HG02938 (cell line): ENCODE measurements around the gene TMEM45A.
"Not testable (repeated sequence)": the region's sequence is repeated elsewhere in the genome, so short reads cannot be mapped to it uniquely, and the experiment has no call there.

Experiments used
- ATAC-seq: cut with Tn5 transposase; IDR thresholded peaks from one replicate; pipeline ENCODE4 v1.9.1; 2021; ENCODE audit warnings: mild to moderate bottlenecking, moderate library complexity; ENCODE audit not compliant: unreplicated experiment

TMEM45A gene

DNA sequence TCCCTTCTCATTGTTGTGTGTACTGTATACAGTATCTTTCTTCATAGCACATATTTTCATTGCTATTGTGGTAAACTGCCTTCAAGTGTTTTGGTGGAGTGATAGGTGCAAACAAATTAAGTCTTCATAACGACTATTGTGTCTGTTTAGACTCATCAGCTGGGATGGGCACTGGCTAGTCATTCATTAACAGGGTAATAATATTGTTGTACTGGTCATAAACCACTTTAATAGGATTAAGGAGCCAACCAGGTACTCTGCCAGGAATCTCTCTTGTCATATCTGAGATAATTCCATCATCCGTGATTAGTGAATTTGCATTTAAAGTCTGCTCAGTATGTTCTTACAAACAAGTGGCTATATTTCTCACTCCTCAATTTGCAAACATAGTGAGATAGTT, 10.2 kb upstream of the TMEM45A start:
- ATAC-seq, result no peak

GRCh38 chr3:100483529-100483928, 8.9 kb upstream of the TMEM45A start:
- no peak for ATAC-seq

DNA sequence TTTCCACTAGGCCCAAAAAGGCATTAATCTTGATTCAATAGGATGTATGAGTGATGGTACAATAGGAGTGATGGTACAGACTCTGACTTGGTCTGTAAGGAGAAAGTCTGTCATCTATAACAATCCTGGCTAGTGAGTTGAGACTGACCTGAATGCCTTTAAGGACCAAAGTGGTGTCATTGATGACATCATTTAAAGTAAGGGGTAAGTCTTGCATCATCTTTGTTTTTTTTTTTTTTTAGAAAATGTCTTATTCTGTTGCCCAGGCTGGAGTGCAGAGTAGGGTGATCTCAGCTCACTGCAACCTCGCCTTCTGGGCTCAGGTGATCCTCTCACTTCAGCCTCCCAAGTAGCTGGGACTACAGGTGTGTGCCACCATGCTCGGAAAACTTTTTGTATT, 5.6 kb upstream of the TMEM45A start:
- no peak for ATAC-seq

DNA sequence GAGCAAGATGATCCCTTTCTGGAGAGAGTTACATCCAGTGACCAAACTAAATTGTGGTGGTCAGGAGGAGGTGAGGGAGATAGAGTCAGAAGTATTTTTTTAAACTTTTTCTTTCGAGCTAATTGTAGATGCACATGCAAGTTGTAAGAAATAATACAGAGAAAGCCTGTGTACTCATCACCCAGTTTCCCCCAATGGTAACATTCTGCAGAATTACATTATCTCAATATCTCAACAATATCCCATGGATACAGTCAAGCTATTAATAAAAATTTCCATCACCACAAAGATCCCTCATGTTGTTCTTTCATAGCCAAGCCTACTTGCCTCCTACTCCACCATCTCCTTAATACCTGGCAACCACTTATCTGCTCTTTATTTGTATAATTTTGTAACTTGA, 3.3 kb upstream of the TMEM45A start:
- ATAC-seq, result no peak

GRCh38 chr3:100496711-100497261, 4.4 kb downstream of the TMEM45A start:
- peak; percentile 34 for ATAC-seq

- ATAC-seq, result no peak
These were observed 7.2 kb downstream of the TMEM45A start for GRCh38 chr3:100499651-100500050.

DNA sequence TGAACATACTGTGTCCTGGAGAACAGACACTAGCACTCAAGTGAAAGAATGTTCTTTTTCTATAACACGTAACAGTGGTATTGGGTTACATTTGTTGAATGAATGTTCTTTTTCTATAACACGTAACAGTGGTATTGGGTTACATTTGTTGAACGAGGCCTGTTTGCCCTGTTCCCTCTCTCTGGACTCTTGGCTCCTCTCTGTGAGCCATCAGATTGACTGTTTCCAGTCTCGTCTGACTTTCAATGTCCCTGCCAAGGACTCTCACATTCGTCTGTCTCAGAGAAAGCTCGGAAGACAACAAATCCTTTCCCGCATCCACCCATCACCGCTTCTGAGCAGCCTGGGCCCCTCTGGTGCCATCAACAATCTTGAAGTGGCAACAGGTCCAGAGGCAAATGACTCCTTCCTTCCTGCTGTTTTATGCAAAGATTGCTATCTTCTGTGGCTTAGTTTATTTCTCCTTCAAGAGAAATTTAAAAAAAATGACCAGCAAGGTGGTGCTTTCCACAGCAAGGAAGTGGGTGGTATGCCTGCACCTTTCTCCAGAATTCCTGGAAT, 8.0 kb downstream of the TMEM45A start:
- ATAC-seq, result no peak

DNA sequence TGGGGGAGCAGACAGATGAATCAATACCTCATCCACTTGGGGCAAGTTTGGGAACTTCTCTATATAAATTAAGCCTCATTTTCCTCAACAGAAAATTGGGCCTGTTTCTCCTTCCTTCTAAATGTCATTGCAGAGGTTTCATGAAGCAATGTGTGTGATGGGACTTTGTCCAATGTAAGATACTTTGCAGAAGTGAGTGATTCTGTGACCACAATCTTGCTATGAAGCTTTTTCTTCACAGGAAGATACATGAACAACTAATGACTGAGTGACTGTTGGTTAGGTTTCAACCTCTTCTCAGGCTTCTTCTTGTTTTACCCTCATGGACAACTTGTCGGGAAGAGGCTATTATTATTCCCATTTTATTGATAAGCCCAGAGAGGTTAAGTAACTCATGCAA, 11.0 kb downstream of the TMEM45A start:
- ATAC-seq, result no peak

DNA sequence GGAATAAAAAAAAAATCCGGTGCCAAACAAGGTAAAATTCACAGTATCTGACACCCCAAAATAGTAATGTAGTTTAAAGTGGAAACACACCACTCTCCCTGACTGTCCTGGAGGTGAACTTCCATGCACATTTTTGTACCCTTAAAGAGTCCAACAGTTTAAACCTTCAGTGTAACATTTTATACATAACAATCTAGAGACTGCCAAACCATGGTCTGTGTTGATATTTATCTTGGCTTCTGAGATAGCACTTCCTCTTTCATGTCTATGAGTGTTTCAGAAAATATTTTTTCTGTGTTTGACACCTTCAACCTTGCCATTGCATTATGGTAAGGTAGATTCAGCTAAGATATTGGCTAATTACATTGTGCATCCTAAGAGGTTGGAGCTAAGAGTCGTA, 13.9 kb downstream of the TMEM45A start:
- ATAC-seq, result no peak

DNA sequence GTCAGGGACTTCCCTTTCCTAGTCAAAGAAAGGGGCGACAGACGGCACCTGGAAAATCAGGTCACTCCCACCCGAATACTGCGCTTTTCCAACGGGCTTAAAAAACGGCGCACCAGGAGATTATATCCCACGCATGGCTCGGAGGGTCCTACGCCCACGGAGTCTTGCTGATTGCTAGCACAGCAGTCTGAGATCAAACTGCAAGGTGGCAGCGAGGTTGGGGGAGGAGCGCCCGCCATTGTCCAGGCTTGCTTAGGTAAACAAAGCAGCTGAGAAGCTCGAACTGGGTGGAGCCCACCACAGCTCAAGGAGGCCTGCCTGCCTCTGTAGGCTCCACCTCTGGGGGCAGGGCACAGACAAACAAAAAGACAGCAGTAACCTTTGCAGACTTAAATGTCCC, 17.4 kb downstream of the TMEM45A start:
- not testable (repeated sequence) for ATAC-seq

- ATAC-seq, result no peak
These were observed 23.8 kb downstream of the TMEM45A start for GRCh38 chr3:100516232-100516631.

GRCh38 chr3:100516838-100517237, 24.4 kb downstream of the TMEM45A start:
- no peak for ATAC-seq

GRCh38 chr3:100517276-100517675, 24.9 kb downstream of the TMEM45A start:
- no peak for ATAC-seq

- ATAC-seq, result no peak
These were observed 25.8 kb downstream of the TMEM45A start for GRCh38 chr3:100518244-100518643.

GRCh38 chr3:100518983-100519382, 26.6 kb downstream of the TMEM45A start:
- no peak for ATAC-seq

GRCh38 chr3:100521439-100521845, 29.0 kb downstream of the TMEM45A start:
- ATAC-seq, result no peak

- ATAC-seq, result no peak
These were observed 29.7 kb downstream of the TMEM45A start for GRCh38 chr3:100522125-100522524.

GRCh38 chr3:100523050-100523760, 30.8 kb downstream of the TMEM45A start:
- ATAC-seq, result no peak

GRCh38 chr3:100525753-100526612, 33.6 kb downstream of the TMEM45A start:
- no peak for ATAC-seq

- ATAC-seq, result no peak
These were observed 34.4 kb downstream of the TMEM45A start for GRCh38 chr3:100526613-100527346.

DNA sequence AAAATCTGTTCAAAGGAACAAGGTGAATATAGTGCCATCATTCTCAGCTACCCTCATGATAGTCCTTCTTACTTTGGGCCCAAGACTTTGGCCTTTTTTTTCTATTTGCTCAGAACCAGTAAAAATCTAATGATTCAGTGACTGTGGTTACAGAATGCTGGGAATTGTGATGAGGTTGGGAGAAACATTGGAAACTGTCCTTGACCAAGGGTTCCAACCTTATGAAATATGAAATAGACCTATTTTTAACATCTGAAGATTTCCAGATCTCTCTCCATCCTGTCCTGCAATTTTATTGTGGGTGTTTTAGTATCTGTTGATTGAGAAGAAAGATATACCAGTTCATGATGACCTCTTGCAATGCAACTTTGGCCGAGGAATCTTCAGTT, 34.9 kb downstream of the TMEM45A start:
- ATAC-seq, result no peak
